B cell (primary cell): Measurements from ENCODE around the gene SLC1A1. TPM values are rescaled to one million over a fixed set of nuclear protein-coding genes. Genes with fewer than 3 reads are reported as not detected.

Experiments used
- ATAC-seq: fragments of 200-7000 bp; cut with Tn5 transposase; one replicate; pipeline ENCODE4 v1.10.0; 2021; ENCODE audit warnings: low read depth, mild to moderate bottlenecking, moderate number of reproducible peaks, moderate library complexity
- CTCF ChIA-PET: fragments of 350-600 bp; sonication (Branson Sonifier 250); formaldehyde crosslinking; loops from one replicate; lab custom pipeline; 2021; ENCODE audit warnings: antibody characterized with exemption, inconsistent platforms; lab: Charles Lee
- POLR2A ChIA-PET: fragments of 350-600 bp; sonication (Branson Sonifier 250); formaldehyde crosslinking; loops from one replicate; lab custom pipeline; 2021; ENCODE audit warnings: antibody characterized with exemption; lab: Charles Lee
- DNase-seq: peaks from one replicate; pipeline ENCODE4 v3.0.0; 2013
- H2AFZ ChIP-seq: 2 replicates; pipeline ENCODE4 v1.6.1; 2012; ENCODE audit warnings: mild to moderate bottlenecking, low read depth, low read length; ENCODE audit not compliant: insufficient read depth, poor library complexity, severe bottlenecking
- H3K27ac ChIP-seq, 2 donors: 1 replicate in 1 of 2; 2 replicates in 1 of 2; pipeline ENCODE4 v1.5.1; 2012 to 2013; ENCODE audit warnings: low read length in 2 of 2, mild to moderate bottlenecking in 2 of 2, moderate library complexity in 1 of 2
- H3K27me3 ChIP-seq, 4 experiments: fragments of 200-600 bp in 1 of 4; sonication (generic) in 1 of 4; replicated peaks in 1 of 4; 1 replicate in 2 of 4; 2 replicates in 2 of 4; pipeline versions ENCODE4 v1.6.1 to v1.7.0; 2013 to 2016; ENCODE audit warnings: low read length in 3 of 4, mild to moderate bottlenecking in 2 of 4, mixed read lengths in 1 of 4, moderate library complexity in 1 of 4; ENCODE audit not compliant: insufficient read depth in 4 of 4, control insufficient read depth in 3 of 4; ENCODE audit errors: control extremely low read depth in 1 of 4
- H3K36me3 ChIP-seq, 2 experiments: replicated peaks in 1 of 2; 1 replicate in 1 of 2; 2 replicates in 1 of 2; pipeline versions ENCODE4 v1.6.1 to v1.7.1; 2013; ENCODE audit warnings: low read length in 1 of 2; ENCODE audit not compliant: insufficient read depth in 2 of 2, control insufficient read depth in 1 of 2; ENCODE audit errors: control extremely low read depth in 1 of 2, extremely low read depth in 1 of 2
- H3K4me1 ChIP-seq, 2 donors: fragments of 200-600 bp in 1 of 2; sonication (generic) in 1 of 2; 1 replicate in 1 of 2; 2 replicates in 1 of 2; pipeline versions ENCODE4 v1.5.1 to v1.6.1; 2013 to 2017; ENCODE audit warnings: low read length in 2 of 2; ENCODE audit not compliant: control insufficient read depth in 2 of 2, insufficient read depth in 2 of 2
- H3K4me2 ChIP-seq: replicated peaks from 2 replicates; pipeline ENCODE3; 2012; ENCODE audit warnings: mild to moderate bottlenecking, low read depth, low read length; ENCODE audit not compliant: poor library complexity, severe bottlenecking
- H3K4me3 ChIP-seq, 5 experiments: fragments of 200-600 bp in 1 of 5; sonication (generic) in 1 of 5; 1 replicate in 3 of 5; 2 replicates in 2 of 5; pipeline versions ENCODE4 v1.5.1 to v1.7.0; 2011 to 2016; ENCODE audit warnings: low read length in 4 of 5, mild to moderate bottlenecking in 4 of 5, low read depth in 2 of 5, control low read depth in 1 of 5, moderate library complexity in 1 of 5; ENCODE audit not compliant: insufficient read depth in 1 of 5; ENCODE audit errors: control extremely low read depth in 1 of 5, extremely low read depth in 1 of 5
- H3K79me2 ChIP-seq: fragments of 200-600 bp; sonication (generic); one replicate; pipeline ENCODE4 v1.6.0; 2016; ENCODE audit warnings: low read length; ENCODE audit not compliant: control insufficient read depth, insufficient read depth
- H3K9ac ChIP-seq: fragments of 200-600 bp; sonication (generic); 2 replicates; pipeline ENCODE4 v1.6.1; 2017; ENCODE audit warnings: mild to moderate bottlenecking, low read length, moderate library complexity
- H3K9me3 ChIP-seq, 3 donors: one replicate each; pipeline versions ENCODE4 v1.6.1 to v1.7.1; 2013; ENCODE audit warnings: low read length in 2 of 3; ENCODE audit not compliant: control insufficient read depth in 2 of 3, insufficient read depth in 1 of 3; ENCODE audit errors: control extremely low read depth in 1 of 3
- H4K20me1 ChIP-seq: 2 replicates; pipeline ENCODE4 v1.6.0; 2012; ENCODE audit warnings: mild to moderate bottlenecking, low read length; ENCODE audit not compliant: insufficient read depth, control insufficient read depth, poor library complexity, severe bottlenecking
- H3K27ac Mint-ChIP-seq: one replicate; pipeline ENCODE4 v1.8.0; 2021; ENCODE audit warnings: mixed read lengths
- H3K27me3 Mint-ChIP-seq: one replicate; pipeline ENCODE4 v1.8.0; 2021; ENCODE audit warnings: mixed read lengths
- H3K4me1 Mint-ChIP-seq: one replicate; pipeline ENCODE4 v1.8.0; 2021; ENCODE audit warnings: mixed read lengths
- H3K4me3 Mint-ChIP-seq: one replicate; pipeline ENCODE4 v1.8.0; 2021; ENCODE audit warnings: mixed read lengths
- H3K9me3 Mint-ChIP-seq: one replicate; pipeline ENCODE4 v1.8.0; 2022; ENCODE audit warnings: mixed read lengths; ENCODE audit not compliant: insufficient read depth
- EZH2 ChIP-seq: IDR thresholded peaks from 2 replicates; pipeline ENCODE4 v1.6.1; 2012; ENCODE audit warnings: borderline replicate concordance, low read depth, mild to moderate bottlenecking, moderate library complexity, low read length; ENCODE audit not compliant: insufficient read depth, poor library complexity, severe bottlenecking
- WGBS: methylation state at CpG from one replicate; pipeline ENCODE4 v1.1.5; 2013; ENCODE audit warnings: missing lambda C conversion rate; ENCODE audit not compliant: insufficient coverage; 5-methylcytosine and 5-hydroxymethylcytosine counted together
- intact Hi-C: fragments of 100-400 bp; cut with micrococcal nuclease; formaldehyde crosslinking; loops from one replicate; pipeline ENCODE4 v1.10.0; 2022
- polyA plus RNA-seq: library from polyadenylated mRNA; depleted of rRNA; stranded (reverse); fragments of >200 nt; gene quantifications from 2 replicates; pipeline ENCODE4 v1.2.3, GENCODE V29; 2012
- total RNA-seq, 2 donors: library from RNA; stranded (reverse); fragments of 120-200 nt in 1 of 2; gene quantifications; 1 replicate in 1 of 2; 2 replicates in 1 of 2; pipeline versions ENCODE4 v1.2.3 to v1.2.4, GENCODE V29; 2013 to 2022
- TF ChIP-seq, protein P1 (sequence below): fragments of 200-600 bp; IDR thresholded peaks from one replicate; pipeline ENCODE4 v1.8.0; 2022; ENCODE audit warnings: antibody characterized with exemption, mild to moderate bottlenecking

SLC1A1 gene
- total and polyA plus RNA-seq, 2 donors (not counting 1 experiment from before 2014, with no cell fraction given), result 0.10 to 0.54 TPM

DNA sequence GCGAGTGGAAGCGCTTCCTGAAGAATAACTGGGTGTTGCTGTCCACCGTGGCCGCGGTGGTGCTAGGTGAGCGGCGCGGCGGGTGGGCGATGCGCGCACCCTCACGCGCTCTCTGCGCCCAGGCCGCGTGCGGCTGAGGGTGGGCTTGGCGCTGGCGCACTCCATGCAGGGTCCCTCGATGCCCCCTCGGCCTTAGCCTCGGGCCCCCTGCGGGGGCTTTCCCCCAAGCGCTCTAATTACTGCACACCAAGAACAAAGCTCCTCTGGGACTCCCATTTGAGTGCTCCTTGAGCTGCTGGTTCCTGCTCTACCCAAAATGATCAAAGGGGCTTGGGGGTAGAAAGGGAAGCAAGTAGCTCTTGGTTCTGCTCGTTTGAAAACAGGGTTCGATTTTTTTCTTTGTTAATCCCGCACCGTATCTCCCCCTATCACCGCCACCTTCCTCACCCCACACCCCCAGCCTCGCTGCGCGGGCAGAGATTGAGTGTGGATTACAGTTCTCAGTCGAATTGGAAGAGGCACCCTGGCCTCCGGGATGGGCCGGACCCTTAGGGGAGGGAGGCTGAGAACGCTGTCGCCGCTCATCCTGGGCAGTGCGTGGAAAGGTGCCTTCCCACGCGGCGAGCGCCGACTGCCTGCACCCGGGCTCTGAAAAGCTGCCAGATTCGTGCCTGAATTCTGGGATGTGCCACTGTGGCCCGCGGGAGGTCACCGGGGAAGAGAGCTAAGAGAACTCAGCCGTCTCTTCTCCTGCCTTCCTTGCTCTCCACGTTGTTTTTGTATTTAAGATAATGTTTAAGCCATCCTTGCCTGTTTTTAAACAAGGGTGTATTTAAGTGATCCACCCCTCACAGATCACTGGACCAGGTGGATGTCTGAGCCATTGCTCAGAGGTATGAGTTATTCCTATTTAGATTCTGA is 697 bp downstream of the SLC1A1 start:
- Histone ChIP-seq H3K9ac (peak overlapping the region; percentile 37), H3K27ac (no peak overlapping the region), H3K27me3 (peaks cover 0 to 37% (median 17%) of the 10 kb centered on the region in 4 experiments), H3K36me3 (no peaks in the 10 kb centered on the region), H4K20me1 (no peaks in the 10 kb centered on the region), H3K4me2 (peak overlapping the region; percentile 69), H3K4me1 (peaks cover 11 to 14% of the 10 kb centered on the region in 2 donors), H3K9me3 (peaks cover 0 to 4% (median 0%) of the 10 kb centered on the region in 3 donors), H2AFZ (peak overlapping the region; percentile 33), H3K79me2 (no peaks in the 10 kb centered on the region), H3K4me3 (peak overlapping the region in 3 of 5 experiments; percentile 24 to 49 (median 35))
- H3K27me3 Mint-ChIP-seq, result peaks cover 42% of the 10 kb centered on the region
- ATAC-seq, result no peak
- peak overlapping the region; percentile 87 for H3K4me3 Mint-ChIP-seq
- no peaks in the 10 kb centered on the region for H3K9me3 Mint-ChIP-seq
- peaks cover 19% of the 10 kb centered on the region for H3K4me1 Mint-ChIP-seq
- no peak for DNase-seq
- no peak for TF ChIP-seq EZH2
- TF ChIP-seq, protein P1, sequence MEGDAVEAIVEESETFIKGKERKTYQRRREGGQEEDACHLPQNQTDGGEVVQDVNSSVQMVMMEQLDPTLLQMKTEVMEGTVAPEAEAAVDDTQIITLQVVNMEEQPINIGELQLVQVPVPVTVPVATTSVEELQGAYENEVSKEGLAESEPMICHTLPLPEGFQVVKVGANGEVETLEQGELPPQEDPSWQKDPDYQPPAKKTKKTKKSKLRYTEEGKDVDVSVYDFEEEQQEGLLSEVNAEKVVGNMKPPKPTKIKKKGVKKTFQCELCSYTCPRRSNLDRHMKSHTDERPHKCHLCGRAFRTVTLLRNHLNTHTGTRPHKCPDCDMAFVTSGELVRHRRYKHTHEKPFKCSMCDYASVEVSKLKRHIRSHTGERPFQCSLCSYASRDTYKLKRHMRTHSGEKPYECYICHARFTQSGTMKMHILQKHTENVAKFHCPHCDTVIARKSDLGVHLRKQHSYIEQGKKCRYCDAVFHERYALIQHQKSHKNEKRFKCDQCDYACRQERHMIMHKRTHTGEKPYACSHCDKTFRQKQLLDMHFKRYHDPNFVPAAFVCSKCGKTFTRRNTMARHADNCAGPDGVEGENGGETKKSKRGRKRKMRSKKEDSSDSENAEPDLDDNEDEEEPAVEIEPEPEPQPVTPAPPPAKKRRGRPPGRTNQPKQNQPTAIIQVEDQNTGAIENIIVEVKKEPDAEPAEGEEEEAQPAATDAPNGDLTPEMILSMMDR, result no peak
- ChIA-PET POLR2A (no interaction called here), CTCF (no interaction called here)
- WGBS, result 4% methylated on average over 37 of the region's 52 CpGs
- intact Hi-C loops, result no loop called here
- no peak overlapping the region for H3K27ac Mint-ChIP-seq

DNA sequence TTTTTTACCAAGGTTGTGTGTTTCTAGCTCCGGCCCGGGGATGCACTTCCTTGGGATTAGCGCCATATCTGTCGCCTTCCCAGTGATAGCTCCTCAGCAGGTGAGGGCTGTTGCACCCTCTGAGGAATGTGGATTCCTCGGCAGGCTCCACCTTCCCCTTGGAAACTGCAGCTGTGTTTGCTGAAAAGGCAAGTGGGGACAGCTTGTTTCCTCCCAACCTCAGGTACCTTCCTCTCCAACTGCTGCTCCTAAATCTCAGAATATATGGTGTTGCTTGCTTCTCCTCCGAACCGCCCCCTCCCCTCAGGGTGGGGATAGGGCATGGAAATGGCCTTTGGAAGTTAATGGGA is 1.3 kb downstream of the SLC1A1 start:
- no peak overlapping the region for H3K4me3 ChIP-seq
- no peak for ATAC-seq

More for the DNA sequence above, 1.3 kb downstream of the SLC1A1 start:
- H3K79me2 ChIP-seq, result no peaks in the 10 kb centered on the region
- H3K4me1 Mint-ChIP-seq, result peaks cover 19% of the 10 kb centered on the region
- CTCF ChIA-PET, result no interaction called here
- no peak for DNase-seq
- no peak overlapping the region for H3K4me2 ChIP-seq
- H3K9me3 Mint-ChIP-seq, result no peaks in the 10 kb centered on the region
- peaks cover 11 to 14% of the 10 kb centered on the region in 2 donors for H3K4me1 ChIP-seq
- peaks cover 0 to 39% (median 17%) of the 10 kb centered on the region in 4 experiments for H3K27me3 ChIP-seq
- peak overlapping the region; percentile 87 for H3K4me3 Mint-ChIP-seq
- no peak overlapping the region for H3K9ac ChIP-seq
- 16% methylated on average over 4 of the region's 7 CpGs for WGBS
- TF ChIP-seq, protein P1, result no peak
- no peak for TF ChIP-seq EZH2
- H3K27ac ChIP-seq, result no peak overlapping the region
- H4K20me1 ChIP-seq, result no peaks in the 10 kb centered on the region
- peaks cover 45% of the 10 kb centered on the region for H3K27me3 Mint-ChIP-seq
- no peak overlapping the region for H3K27ac Mint-ChIP-seq
- no peak overlapping the region for H2AFZ ChIP-seq
- no peaks in the 10 kb centered on the region for H3K36me3 ChIP-seq
- POLR2A ChIA-PET, result no interaction called here
- intact Hi-C loops, result no loop called here
- H3K9me3 ChIP-seq, result peaks cover 0 to 4% (median 0%) of the 10 kb centered on the region in 3 donors
